ENCODE measurements around the gene ENDOD1. TPM values are rescaled to one million over a fixed set of nuclear protein-coding genes. Genes with fewer than 3 reads are reported as not detected.

Gene ENDOD1
- total RNA-seq, 3 donors from 2014 or later, result 48.2 to 97.5 (median 70.9) TPM

GRCh38 chr11:95092549-95093324, 3.1 kb downstream of the ENDOD1 start:
- peak; percentile 74 for ATAC-seq
- DNase-seq, result peak in 2 of 3 donors; percentile 55 to 85

GRCh38 chr11:95093548-95093947, 3.9 kb downstream of the ENDOD1 start:
- Histone ChIP-seq H3K4me1 (ENCODE audit: low read depth) (peaks cover 35% of the 10 kb centered on the region), H3K36me3 (ENCODE audit: low read depth) (no peaks in the 10 kb centered on the region), H3K9me3 (no peaks in the 10 kb centered on the region), H3K4me3 (no peak overlapping the region)
- DNase-seq (no peak), ATAC-seq (no peak)
- TF ChIP-seq CTCF (IDR thresholded peaks at IDR 0.05), result no peak
- intact Hi-C loops (cut with DNase I, micrococcal nuclease), result no loop called here

More at GRCh38 chr11:95092549-95093324, 3.1 kb downstream of the ENDOD1 start:
- Histone ChIP-seq H3K36me3 (ENCODE audit: low read depth) (no peaks in the 10 kb centered on the region), H3K4me1 (ENCODE audit: low read depth) (peaks cover 30% of the 10 kb centered on the region), H3K9me3 (no peaks in the 10 kb centered on the region), H3K4me3 (no peak overlapping the region)
- intact Hi-C loops (cut with DNase I, micrococcal nuclease), result no loop called here
- peak; percentile 48 for TF ChIP-seq CTCF (IDR thresholded peaks at IDR 0.05)

GRCh38 chr11:95095858-95096587, 6.4 kb downstream of the ENDOD1 start:
- ATAC-seq (no peak), DNase-seq (no peak)
- Histone ChIP-seq H3K4me1 (ENCODE audit: low read depth) (peaks cover 34% of the 10 kb centered on the region), H3K4me3 (no peak overlapping the region), H3K9me3 (no peaks in the 10 kb centered on the region), H3K36me3 (ENCODE audit: low read depth) (no peaks in the 10 kb centered on the region)
- TF ChIP-seq CTCF (IDR thresholded peaks at IDR 0.05), result no peak
- intact Hi-C loops (cut with DNase I, micrococcal nuclease), result no loop called here

- Histone ChIP-seq H3K36me3 (ENCODE audit: low read depth) (no peaks in the 10 kb centered on the region), H3K4me3 (no peak overlapping the region), H3K9me3 (no peaks in the 10 kb centered on the region), H3K4me1 (ENCODE audit: low read depth) (peaks cover 27% of the 10 kb centered on the region)
- no peak for TF ChIP-seq CTCF (IDR thresholded peaks at IDR 0.05)
- intact Hi-C loops (cut with DNase I, micrococcal nuclease), result no loop called here
- DNase-seq (no peak), ATAC-seq (no peak)
These were observed 7.6 kb downstream of the ENDOD1 start for GRCh38 chr11:95097209-95097608.

- H3K4me1 ChIP-seq (ENCODE audit: low read depth), result peaks cover 16% of the 10 kb centered on the region
- TF ChIP-seq CTCF (IDR thresholded peaks at IDR 0.05), result no peak
- no peaks in the 10 kb centered on the region for H3K9me3 ChIP-seq
- DNase-seq (peak in 2 of 3 donors; percentile 47 to 64), ATAC-seq (peak; percentile 97)
- H3K36me3 ChIP-seq (ENCODE audit: low read depth), result no peaks in the 10 kb centered on the region
- intact Hi-C loops (cut with DNase I, micrococcal nuclease), result no loop called here
- H3K4me3 ChIP-seq, result no peak overlapping the region
These were observed 9.2 kb downstream of the ENDOD1 start for GRCh38 chr11:95098826-95099225.
